ENCODE data around the gene KCNH1. TPM values are rescaled to one million over a fixed set of nuclear protein-coding genes. Genes with fewer than 3 reads are reported as not detected.

Gene KCNH1
- total RNA-seq, 2 experiments from 2014 or later: not detected

- no peaks in the 10 kb centered on the region for H3K36me3 Mint-ChIP-seq (ENCODE audit: low read depth)
- no peak overlapping the region for H3K4me3 Mint-ChIP-seq
- ChIA-PET POLR2A (no interaction called here), CTCF (no interaction called here)
- H3K27me3 Mint-ChIP-seq: peaks cover 1% of the 10 kb centered on the region
- intact Hi-C loops (cut with micrococcal nuclease): no loop called here
- TF ChIP-seq, protein P1, sequence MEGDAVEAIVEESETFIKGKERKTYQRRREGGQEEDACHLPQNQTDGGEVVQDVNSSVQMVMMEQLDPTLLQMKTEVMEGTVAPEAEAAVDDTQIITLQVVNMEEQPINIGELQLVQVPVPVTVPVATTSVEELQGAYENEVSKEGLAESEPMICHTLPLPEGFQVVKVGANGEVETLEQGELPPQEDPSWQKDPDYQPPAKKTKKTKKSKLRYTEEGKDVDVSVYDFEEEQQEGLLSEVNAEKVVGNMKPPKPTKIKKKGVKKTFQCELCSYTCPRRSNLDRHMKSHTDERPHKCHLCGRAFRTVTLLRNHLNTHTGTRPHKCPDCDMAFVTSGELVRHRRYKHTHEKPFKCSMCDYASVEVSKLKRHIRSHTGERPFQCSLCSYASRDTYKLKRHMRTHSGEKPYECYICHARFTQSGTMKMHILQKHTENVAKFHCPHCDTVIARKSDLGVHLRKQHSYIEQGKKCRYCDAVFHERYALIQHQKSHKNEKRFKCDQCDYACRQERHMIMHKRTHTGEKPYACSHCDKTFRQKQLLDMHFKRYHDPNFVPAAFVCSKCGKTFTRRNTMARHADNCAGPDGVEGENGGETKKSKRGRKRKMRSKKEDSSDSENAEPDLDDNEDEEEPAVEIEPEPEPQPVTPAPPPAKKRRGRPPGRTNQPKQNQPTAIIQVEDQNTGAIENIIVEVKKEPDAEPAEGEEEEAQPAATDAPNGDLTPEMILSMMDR (IDR thresholded peaks at IDR 0.05): no peak
- peaks cover 7% of the 10 kb centered on the region for H3K4me1 Mint-ChIP-seq (ENCODE audit: low read depth)
- H3K9me3 Mint-ChIP-seq: no peaks in the 10 kb centered on the region
- H3K27ac Mint-ChIP-seq: no peak overlapping the region
- DNase-seq: no peak
- ATAC-seq: no peak
Measured at GRCh38 chr1:210645582-210646257, 488.2 kb downstream of the KCNH1 start.

- DNase-seq (no peak), ATAC-seq (no peak)
- no peaks in the 10 kb centered on the region for H3K9me3 Mint-ChIP-seq
- intact Hi-C loops (cut with micrococcal nuclease): no loop called here
- POLR2A ChIA-PET: no interaction called here
- H3K4me3 Mint-ChIP-seq: no peak overlapping the region
- CTCF ChIA-PET: no interaction called here
- H3K27ac Mint-ChIP-seq: no peak overlapping the region
- H3K36me3 Mint-ChIP-seq (ENCODE audit: low read depth): no peaks in the 10 kb centered on the region
- H3K4me1 Mint-ChIP-seq (ENCODE audit: low read depth): no peaks in the 10 kb centered on the region
- peaks cover 1% of the 10 kb centered on the region for H3K27me3 Mint-ChIP-seq
- TF ChIP-seq, protein P1 (IDR thresholded peaks at IDR 0.05): no peak
Measured at GRCh38 chr1:210641582-210641981, 492.4 kb downstream of the KCNH1 start.

- Mint-ChIP-seq H3K9me3 (no peaks in the 10 kb centered on the region), H3K4me3 (no peak overlapping the region), H3K27ac (no peak overlapping the region), H3K4me1 (ENCODE audit: low read depth) (no peaks in the 10 kb centered on the region), H3K27me3 (no peaks in the 10 kb centered on the region), H3K36me3 (ENCODE audit: low read depth) (no peaks in the 10 kb centered on the region)
- TF ChIP-seq, protein P1 (IDR thresholded peaks at IDR 0.05): no peak
- no peak for ATAC-seq
- DNase-seq: no peak
- intact Hi-C loops (cut with micrococcal nuclease): no loop called here
- ChIA-PET POLR2A (no interaction called here), CTCF (no interaction called here)
Measured at GRCh38 chr1:210635108-210635507, 498.8 kb downstream of the KCNH1 start.

DNA sequence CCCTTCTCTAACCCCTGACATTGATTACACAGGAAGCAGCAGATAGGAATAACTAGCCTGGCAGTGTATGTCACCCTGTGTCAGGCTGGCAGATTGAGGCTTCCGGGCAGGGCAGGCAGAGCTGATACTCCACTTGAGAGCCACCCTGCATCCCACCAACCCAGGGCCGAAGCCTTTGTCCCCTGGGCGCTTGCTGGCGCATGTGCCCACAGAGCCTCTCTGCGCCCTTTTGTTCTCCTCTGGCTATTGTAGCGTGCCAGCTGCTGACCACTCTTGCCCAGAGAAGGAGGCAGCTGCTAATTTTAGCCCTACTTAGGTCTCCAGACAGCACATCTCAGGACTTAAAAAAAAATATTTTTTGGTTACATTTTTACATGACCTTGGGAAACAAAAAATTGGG lies 500.3 kb downstream of the KCNH1 start:
- DNase-seq: no peak
- H3K4me3 Mint-ChIP-seq: no peak overlapping the region
- no peak overlapping the region for H3K27ac Mint-ChIP-seq
- POLR2A ChIA-PET: no interaction called here
- H3K9me3 Mint-ChIP-seq: no peaks in the 10 kb centered on the region
- H3K27me3 Mint-ChIP-seq: no peaks in the 10 kb centered on the region
- TF ChIP-seq, protein P1 (IDR thresholded peaks at IDR 0.05): no peak
- H3K4me1 Mint-ChIP-seq (ENCODE audit: low read depth): no peaks in the 10 kb centered on the region
- intact Hi-C loops (cut with micrococcal nuclease): no loop called here
- no peaks in the 10 kb centered on the region for H3K36me3 Mint-ChIP-seq (ENCODE audit: low read depth)
- CTCF ChIA-PET: no interaction called here
- no peak for ATAC-seq

GRCh38 chr1:210633140-210633539 lies 500.8 kb downstream of the KCNH1 start:
- ChIA-PET CTCF (no interaction called here), POLR2A (no interaction called here)
- intact Hi-C loops (cut with micrococcal nuclease): no loop called here
- DNase-seq (no peak), ATAC-seq (no peak)
- TF ChIP-seq, protein P1 (IDR thresholded peaks at IDR 0.05): no peak
- no peak overlapping the region for H3K27ac Mint-ChIP-seq
- no peaks in the 10 kb centered on the region for H3K9me3 Mint-ChIP-seq
- no peaks in the 10 kb centered on the region for H3K4me1 Mint-ChIP-seq (ENCODE audit: low read depth)
- H3K4me3 Mint-ChIP-seq: no peak overlapping the region
- H3K36me3 Mint-ChIP-seq (ENCODE audit: low read depth): no peaks in the 10 kb centered on the region
- no peaks in the 10 kb centered on the region for H3K27me3 Mint-ChIP-seq

All from activated CD8-positive, alpha-beta T cell treated with anti-CD3 and anti-CD28 coated beads for 36 hours (primary cell).